HEK293 (cell line): ENCODE measurements around the gene THTPA.

Source experiments
- CTCF ChIA-PET: fragments of 350-600 bp; formaldehyde crosslinking; extraction: SDS; loops from one replicate; lab custom pipeline; 2021; ENCODE audit warnings: antibody characterized with exemption; lab: Yijun Ruan, JAX
- POLR2A ChIA-PET: fragments of 300-600 bp; formaldehyde crosslinking; extraction: SDS; loops from one replicate; lab custom pipeline; 2020; ENCODE audit warnings: antibody characterized with exemption, inconsistent platforms; lab: Yijun Ruan, JAX
- H3K27ac ChIP-seq: fragments of 200-500 bp; sonication (Bioruptor generic); 2 replicates; pipeline ENCODE4 v1.5.1; 2014; ENCODE audit warnings: low read depth, low read length, control low read depth, inconsistent platforms; ENCODE audit errors: extremely low read depth
- H3K36me3 ChIP-seq, 2 experiments: fragments of 200-500 bp in 1 of 2; sonication (Bioruptor generic) in 1 of 2; 1 replicate in 1 of 2; 2 replicates in 1 of 2; pipeline ENCODE4 v1.5.1; 2014 to 2017; ENCODE audit warnings: inconsistent platforms in 2 of 2, low read length in 2 of 2; ENCODE audit not compliant: control insufficient read depth in 2 of 2, insufficient read depth in 1 of 2
- H3K4me1 ChIP-seq: fragments of 200-500 bp; sonication (Bioruptor generic); 2 replicates; pipeline ENCODE4 v1.5.1; 2014; ENCODE audit warnings: mild to moderate bottlenecking, low read length, inconsistent platforms; ENCODE audit not compliant: control insufficient read depth, insufficient read depth
- H3K4me3 ChIP-seq: 2 replicates; pipeline ENCODE4 v1.5.1; 2011; ENCODE audit warnings: low read depth, mild to moderate bottlenecking, control low read depth, low read length, moderate library complexity
- H3K9me3 ChIP-seq: fragments of 200-500 bp; sonication (Bioruptor generic); 2 replicates; pipeline ENCODE4 v1.5.1; 2014; ENCODE audit warnings: low read depth, low read length, inconsistent platforms; ENCODE audit not compliant: control insufficient read depth, insufficient read depth
- GLIS2 ChIP-seq: fragments of 450-650 bp; formaldehyde crosslinking; IDR thresholded peaks from 2 replicates; pipeline ENCODE4 v1.5.1; 2016; ENCODE audit warnings: missing biosample characterization, missing genetic modification characterization
- INSM2 ChIP-seq: fragments of 450-650 bp; formaldehyde crosslinking; IDR thresholded peaks from 2 replicates; pipeline ENCODE4 v1.5.1; 2016; ENCODE audit warnings: missing biosample characterization, missing genetic modification characterization
- PRDM2 ChIP-seq: fragments of 450-650 bp; formaldehyde crosslinking; IDR thresholded peaks from 2 replicates; pipeline ENCODE4 v1.5.1; 2016; ENCODE audit warnings: missing biosample characterization, missing genetic modification characterization, borderline replicate concordance
- REPIN1 ChIP-seq: fragments of 450-650 bp; formaldehyde crosslinking; IDR thresholded peaks from 2 replicates; pipeline ENCODE4 v1.5.1; 2017; ENCODE audit warnings: missing biosample characterization, missing genetic modification characterization, low read depth
- REST ChIP-seq: fragments of 450-650 bp; formaldehyde crosslinking; IDR thresholded peaks from 2 replicates; pipeline ENCODE4 v1.5.1; 2016; ENCODE audit warnings: missing biosample characterization, missing genetic modification characterization
- SETDB1 ChIP-seq: IDR thresholded peaks from one replicate; pipeline ENCODE4 v1.6.1; 2017; ENCODE audit warnings: mild to moderate bottlenecking, low read length, moderate library complexity, mixed read lengths; ENCODE audit not compliant: insufficient read length
- SP3 ChIP-seq: fragments of 450-650 bp; formaldehyde crosslinking; IDR thresholded peaks from 2 replicates; pipeline ENCODE4 v1.5.1; 2016; ENCODE audit warnings: missing biosample characterization, missing genetic modification characterization
- ZNF121 ChIP-seq: fragments of 450-650 bp; formaldehyde crosslinking; IDR thresholded peaks from 2 replicates; pipeline ENCODE4 v1.5.1; 2016; ENCODE audit warnings: missing biosample characterization, missing genetic modification characterization
- ZNF132 ChIP-seq: fragments of 450-650 bp; formaldehyde crosslinking; IDR thresholded peaks from 2 replicates; pipeline ENCODE4 v1.5.1; 2017; ENCODE audit warnings: missing biosample characterization, missing genetic modification characterization, borderline replicate concordance
- ZNF16 ChIP-seq: fragments of 450-650 bp; formaldehyde crosslinking; IDR thresholded peaks from 2 replicates; pipeline ENCODE4 v1.5.1; 2016; ENCODE audit warnings: low read depth, missing biosample characterization, missing genetic modification characterization
- ZNF175 ChIP-seq: fragments of 450-650 bp; formaldehyde crosslinking; IDR thresholded peaks from 2 replicates; pipeline ENCODE4 v1.5.1; 2016; ENCODE audit warnings: missing biosample characterization, missing genetic modification characterization
- ZNF26 ChIP-seq: fragments of 450-650 bp; formaldehyde crosslinking; IDR thresholded peaks from 2 replicates; pipeline ENCODE4 v1.5.1; 2016; ENCODE audit warnings: missing biosample characterization, missing genetic modification characterization
- ZNF596 ChIP-seq: fragments of 450-650 bp; IDR thresholded peaks from 2 replicates; pipeline ENCODE4 v1.5.0; 2018; ENCODE audit warnings: missing biosample characterization, mild to moderate bottlenecking, missing genetic modification characterization, moderate library complexity
- ZNF629 ChIP-seq: fragments of 450-650 bp; formaldehyde crosslinking; IDR thresholded peaks from 2 replicates; pipeline ENCODE4 v1.5.1; 2017; ENCODE audit warnings: missing biosample characterization, missing genetic modification characterization
- ZNF76 ChIP-seq: fragments of 450-650 bp; formaldehyde crosslinking; IDR thresholded peaks from 2 replicates; pipeline ENCODE4; 2016; ENCODE audit warnings: low read depth, missing biosample characterization, missing genetic modification characterization, borderline replicate concordance
- ZNF777 ChIP-seq: fragments of 450-650 bp; formaldehyde crosslinking; IDR thresholded peaks from 2 replicates; pipeline ENCODE4 v1.5.1; 2017; ENCODE audit warnings: missing biosample characterization, missing genetic modification characterization, borderline replicate concordance
- ZSCAN5A ChIP-seq: fragments of 450-650 bp; formaldehyde crosslinking; IDR thresholded peaks from 2 replicates; pipeline ENCODE4 v1.5.1; 2016; ENCODE audit warnings: missing biosample characterization, missing genetic modification characterization
- TF ChIP-seq, protein P1 (sequence below): fragments of 450-650 bp; formaldehyde crosslinking; IDR thresholded peaks from 2 replicates; pipeline ENCODE4 v1.5.1; 2016; ENCODE audit warnings: missing biosample characterization, missing genetic modification characterization

THTPA gene

GRCh38 chr14:23604675-23605170, 48.7 kb downstream of the THTPA start:
- POLR2A ChIA-PET, result no interaction called here
- Histone ChIP-seq H3K4me1 (no peaks in the 10 kb centered on the region), H3K4me3 (no peak overlapping the region), H3K36me3 (no peaks in the 10 kb centered on the region), H3K9me3 (no peaks in the 10 kb centered on the region), H3K27ac (no peak overlapping the region)
- TF ChIP-seq GLIS2, result no peak
- no peak for TF ChIP-seq SETDB1
- TF ChIP-seq ZNF175, result no peak
- no peak for TF ChIP-seq SP3 (tag by site-specific recombination)
- TF ChIP-seq ZNF132 (tag by site-specific recombination), result no peak
- TF ChIP-seq INSM2 (tag by site-specific recombination), result no peak
- TF ChIP-seq, protein P1, sequence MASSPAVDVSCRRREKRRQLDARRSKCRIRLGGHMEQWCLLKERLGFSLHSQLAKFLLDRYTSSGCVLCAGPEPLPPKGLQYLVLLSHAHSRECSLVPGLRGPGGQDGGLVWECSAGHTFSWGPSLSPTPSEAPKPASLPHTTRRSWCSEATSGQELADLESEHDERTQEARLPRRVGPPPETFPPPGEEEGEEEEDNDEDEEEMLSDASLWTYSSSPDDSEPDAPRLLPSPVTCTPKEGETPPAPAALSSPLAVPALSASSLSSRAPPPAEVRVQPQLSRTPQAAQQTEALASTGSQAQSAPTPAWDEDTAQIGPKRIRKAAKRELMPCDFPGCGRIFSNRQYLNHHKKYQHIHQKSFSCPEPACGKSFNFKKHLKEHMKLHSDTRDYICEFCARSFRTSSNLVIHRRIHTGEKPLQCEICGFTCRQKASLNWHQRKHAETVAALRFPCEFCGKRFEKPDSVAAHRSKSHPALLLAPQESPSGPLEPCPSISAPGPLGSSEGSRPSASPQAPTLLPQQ (tag by site-specific recombination), result no peak
- TF ChIP-seq ZNF596 (tag by site-specific recombination), result no peak
- no peak for TF ChIP-seq PRDM2 (tag by site-specific recombination)
- no peak for TF ChIP-seq ZSCAN5A (tag by site-specific recombination)
- no peak for TF ChIP-seq REPIN1 (tag by site-specific recombination)
- CTCF ChIA-PET, result no interaction called here

DNA sequence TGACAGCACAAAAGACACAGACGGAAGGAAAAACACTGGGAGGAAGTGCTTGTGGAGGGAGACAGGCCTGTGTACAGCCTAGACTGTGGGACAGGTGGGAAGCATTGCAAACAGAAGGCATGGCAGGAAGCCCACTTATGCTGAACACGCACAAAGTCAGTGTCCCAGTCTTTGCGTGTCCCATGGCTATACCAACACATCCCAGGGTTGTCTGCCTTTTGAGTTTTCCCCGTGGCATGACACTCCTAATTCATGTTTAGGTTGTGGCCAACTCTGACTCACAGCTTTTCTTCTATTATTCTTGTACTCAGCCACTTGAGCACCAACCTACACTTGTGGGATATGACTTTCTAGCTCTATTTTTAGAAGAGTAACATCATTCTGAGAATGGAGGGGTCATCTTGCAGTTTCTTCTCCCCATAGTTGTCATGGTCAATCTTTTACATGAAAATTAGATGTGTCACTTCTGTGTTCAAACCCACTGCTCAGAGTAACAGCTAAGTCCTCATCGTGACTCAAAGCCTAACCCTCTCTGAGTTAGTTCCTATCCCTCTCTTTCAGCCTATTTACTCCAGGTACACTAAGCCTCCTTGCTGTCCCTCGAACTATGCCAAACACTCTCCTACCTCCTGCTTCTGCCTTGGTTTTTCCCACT, 50.0 kb downstream of the THTPA start:
- Histone ChIP-seq H3K4me3 (no peak overlapping the region), H3K27ac (no peak overlapping the region), H3K36me3 (no peaks in the 10 kb centered on the region), H3K4me1 (no peaks in the 10 kb centered on the region), H3K9me3 (no peaks in the 10 kb centered on the region)
- CTCF ChIA-PET, result interaction anchor here (0.6 to 1.2 kb wide), 3 partner anchors 16 to 1871 kb away, joined by 3 to 6 read pairs (median 5); no protein-coding TSS in a partner anchor
- POLR2A ChIA-PET, result no interaction called here
- TF ChIP-seq REST (no peak), ZNF121 (tag by site-specific recombination) (no peak), ZNF76 (no peak), ZNF26 (tag by site-specific recombination) (no peak), ZNF629 (tag by site-specific recombination) (no peak), ZNF16 (no peak), ZNF777 (no peak)
